OCI-LY1 (cell line): Measurements from ENCODE around the gene CARMIL1.

Experiments
- H2AFZ ChIP-seq: fragments of 200-600 bp; sonication (generic), shearing (Covaris generic); 2 replicates; pipeline ENCODE4 v1.6.0; 2014; ENCODE audit warnings: antibody characterized with exemption, mild to moderate bottlenecking, low read length
- H3F3A ChIP-seq: fragments of 200-600 bp; sonication (generic), shearing (Covaris generic); 2 replicates; pipeline ENCODE4 v1.6.0; 2014; ENCODE audit warnings: mild to moderate bottlenecking, antibody characterized with exemption, low read length, moderate library complexity; ENCODE audit not compliant: insufficient read depth
- H3K27ac ChIP-seq: fragments of 200-600 bp; sonication (generic); 2 replicates; pipeline ENCODE4 v1.5.1; 2014; ENCODE audit warnings: low read length, mixed run types, mild to moderate bottlenecking, low read depth; ENCODE audit not compliant: poor library complexity, severe bottlenecking
- H3K27me3 ChIP-seq: fragments of 200-600 bp; sonication (generic); 2 replicates; pipeline ENCODE4 v1.6.0; 2014; ENCODE audit warnings: antibody characterized with exemption, mild to moderate bottlenecking, low read length, moderate library complexity; ENCODE audit not compliant: insufficient read depth
- H3K36me3 ChIP-seq: fragments of 200-600 bp; sonication (generic); 2 replicates; pipeline ENCODE4 v1.6.1; 2014; ENCODE audit warnings: mild to moderate bottlenecking, antibody characterized with exemption, low read length, moderate library complexity, mixed read lengths; ENCODE audit not compliant: insufficient read depth
- H3K4me1 ChIP-seq: fragments of 200-600 bp; sonication (generic); 2 replicates; pipeline ENCODE4 v1.5.1; 2014; ENCODE audit warnings: mild to moderate bottlenecking, low read length, moderate library complexity; ENCODE audit not compliant: insufficient read depth, severe bottlenecking
- H3K4me2 ChIP-seq: fragments of 200-600 bp; sonication (generic), shearing (Covaris generic); 2 replicates; pipeline ENCODE4 v1.6.1; 2014; ENCODE audit warnings: low read length
- H3K4me3 ChIP-seq: fragments of 200-600 bp; sonication (generic); 2 replicates; pipeline ENCODE4 v1.5.1; 2014; ENCODE audit warnings: low read length, low read depth, mild to moderate bottlenecking, mixed read lengths; ENCODE audit not compliant: poor library complexity, severe bottlenecking
- H3K79me2 ChIP-seq: fragments of 200-600 bp; shearing (Covaris generic); 2 replicates; pipeline ENCODE4 v1.6.1; 2016; ENCODE audit warnings: mixed run types, low read length, mixed read lengths; ENCODE audit not compliant: insufficient read depth
- H3K9ac ChIP-seq: fragments of 200-600 bp; sonication (generic), shearing (Covaris generic); 2 replicates; pipeline ENCODE4 v1.6.1; 2014; ENCODE audit warnings: mild to moderate bottlenecking, low read length, mixed read lengths
- H3K9me2 ChIP-seq: fragments of 200-600 bp; sonication (generic), shearing (Covaris generic); 2 replicates; pipeline ENCODE4 v1.6.1; 2014; ENCODE audit warnings: low read depth, mild to moderate bottlenecking, low read length, mixed read lengths
- H3K9me3 ChIP-seq: fragments of 200-600 bp; shearing (Covaris generic); 2 replicates; pipeline ENCODE4 v1.6.1; 2014; ENCODE audit warnings: low read length, mixed read lengths
- H4K20me1 ChIP-seq: fragments of 200-600 bp; sonication (generic), shearing (Covaris generic); 2 replicates; pipeline ENCODE4 v1.6.0; 2016; ENCODE audit warnings: mild to moderate bottlenecking, low read length; ENCODE audit not compliant: insufficient read depth
- EZH2 ChIP-seq: fragments of 200-600 bp; sonication (generic), shearing (Covaris generic); IDR thresholded peaks from 2 replicates; pipeline ENCODE4 v1.8.0; 2017; ENCODE audit warnings: borderline replicate concordance, mixed run types, mild to moderate bottlenecking, antibody characterized with exemption, low read length, moderate library complexity, mixed read lengths
- TF ChIP-seq, protein P1 (sequence below): fragments of 200-600 bp; sonication (generic), shearing (Covaris generic); IDR thresholded peaks from 2 replicates; pipeline ENCODE4 v1.5.1; 2017; ENCODE audit warnings: mild to moderate bottlenecking, antibody characterized with exemption, low read length, moderate library complexity, mixed read lengths

Gene CARMIL1

DNA sequence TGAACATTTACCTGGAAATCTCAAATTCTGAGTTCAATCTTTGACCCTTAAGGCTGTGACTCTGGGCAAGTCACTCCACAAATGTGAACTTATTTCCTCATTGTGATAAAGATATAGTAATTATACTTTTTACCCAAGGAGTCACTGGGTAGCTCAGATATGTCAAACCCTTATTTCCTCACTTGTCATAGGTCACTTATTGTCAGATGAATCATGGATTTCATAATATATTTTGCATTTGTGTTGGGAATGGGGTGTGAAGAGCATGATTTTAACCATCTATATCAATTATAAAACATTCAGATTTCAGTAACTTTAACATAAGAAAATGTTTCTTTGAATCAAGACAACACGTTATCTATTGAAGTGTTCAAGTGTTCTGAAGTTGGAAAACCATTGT is 3.7 kb upstream of the CARMIL1 start:
- TF ChIP-seq, protein P1, sequence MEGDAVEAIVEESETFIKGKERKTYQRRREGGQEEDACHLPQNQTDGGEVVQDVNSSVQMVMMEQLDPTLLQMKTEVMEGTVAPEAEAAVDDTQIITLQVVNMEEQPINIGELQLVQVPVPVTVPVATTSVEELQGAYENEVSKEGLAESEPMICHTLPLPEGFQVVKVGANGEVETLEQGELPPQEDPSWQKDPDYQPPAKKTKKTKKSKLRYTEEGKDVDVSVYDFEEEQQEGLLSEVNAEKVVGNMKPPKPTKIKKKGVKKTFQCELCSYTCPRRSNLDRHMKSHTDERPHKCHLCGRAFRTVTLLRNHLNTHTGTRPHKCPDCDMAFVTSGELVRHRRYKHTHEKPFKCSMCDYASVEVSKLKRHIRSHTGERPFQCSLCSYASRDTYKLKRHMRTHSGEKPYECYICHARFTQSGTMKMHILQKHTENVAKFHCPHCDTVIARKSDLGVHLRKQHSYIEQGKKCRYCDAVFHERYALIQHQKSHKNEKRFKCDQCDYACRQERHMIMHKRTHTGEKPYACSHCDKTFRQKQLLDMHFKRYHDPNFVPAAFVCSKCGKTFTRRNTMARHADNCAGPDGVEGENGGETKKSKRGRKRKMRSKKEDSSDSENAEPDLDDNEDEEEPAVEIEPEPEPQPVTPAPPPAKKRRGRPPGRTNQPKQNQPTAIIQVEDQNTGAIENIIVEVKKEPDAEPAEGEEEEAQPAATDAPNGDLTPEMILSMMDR = no peak
- TF ChIP-seq EZH2 = no peak
- no peaks in the 10 kb centered on the region for H3K36me3 ChIP-seq
- H4K20me1 ChIP-seq = no peaks in the 10 kb centered on the region
- H3K4me2 ChIP-seq = no peak overlapping the region
- H3K9me2 ChIP-seq = no peaks in the 10 kb centered on the region
- no peaks in the 10 kb centered on the region for H3K27me3 ChIP-seq
- no peak overlapping the region for H3K4me3 ChIP-seq
- no peaks in the 10 kb centered on the region for H3F3A ChIP-seq
- peaks cover 23% of the 10 kb centered on the region for H3K4me1 ChIP-seq
- H3K79me2 ChIP-seq = peaks cover 6% of the 10 kb centered on the region; the same call in 1 of the 2 replicates
- H2AFZ ChIP-seq = no peak overlapping the region
- H3K27ac ChIP-seq = no peak overlapping the region
- no peaks in the 10 kb centered on the region for H3K9me3 ChIP-seq
- H3K9ac ChIP-seq = no peak overlapping the region

DNA sequence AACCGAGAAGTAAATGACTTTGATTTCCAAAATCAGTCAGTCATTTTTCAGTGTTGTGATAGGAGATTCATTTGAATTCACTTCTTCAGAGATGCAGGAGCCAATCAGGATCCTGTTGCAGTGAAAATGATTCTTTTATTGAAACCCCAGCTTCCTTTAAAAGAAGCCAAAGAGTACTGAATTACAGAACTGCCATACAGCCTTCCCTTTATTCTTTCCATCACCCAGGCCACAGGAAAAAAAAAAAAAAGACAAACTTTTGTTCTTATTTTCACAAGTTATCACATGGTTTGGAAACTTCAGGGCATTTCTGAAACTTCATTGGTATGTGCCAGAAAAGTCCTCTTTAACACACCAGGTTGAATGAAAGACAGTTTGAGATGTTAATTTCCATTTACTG is 1.8 kb upstream of the CARMIL1 start:
- H3K4me2 ChIP-seq = no peak overlapping the region
- no peaks in the 10 kb centered on the region for H3K27me3 ChIP-seq
- H3K27ac ChIP-seq = no peak overlapping the region
- H3K4me3 ChIP-seq = no peak overlapping the region
- no peak overlapping the region for H2AFZ ChIP-seq
- H3K9me2 ChIP-seq = no peaks in the 10 kb centered on the region
- no peaks in the 10 kb centered on the region for H4K20me1 ChIP-seq
- peaks cover 34% of the 10 kb centered on the region for H3K4me1 ChIP-seq
- no peaks in the 10 kb centered on the region for H3K9me3 ChIP-seq
- peaks cover 18% of the 10 kb centered on the region for H3K79me2 ChIP-seq
- H3F3A ChIP-seq = no peaks in the 10 kb centered on the region
- H3K9ac ChIP-seq = no peak overlapping the region
- 0 out of 2 replicates have a peak, but pooled peaks cover 10% of the 10 kb centered on the region for H3K36me3 ChIP-seq
- TF ChIP-seq EZH2 = no peak
- TF ChIP-seq, protein P1 = no peak

DNA sequence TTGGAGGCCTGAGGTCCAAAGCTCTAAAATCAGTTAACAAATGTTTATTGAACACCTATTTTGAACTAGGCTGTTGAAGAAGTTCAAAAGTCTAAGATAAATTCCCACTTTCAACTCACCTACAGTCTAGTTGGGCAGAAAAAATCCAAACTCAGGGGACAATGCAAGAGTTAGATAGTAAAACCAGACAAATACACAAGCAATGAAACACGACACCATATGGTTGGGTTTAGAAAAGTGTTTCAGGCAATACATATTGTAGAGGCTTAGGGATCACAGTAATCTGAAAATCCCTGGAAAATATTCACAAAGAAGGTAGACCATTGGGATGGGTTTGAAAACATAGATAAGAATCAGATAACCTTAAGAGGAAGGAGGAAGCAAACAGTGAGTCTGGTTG is 1.3 kb upstream of the CARMIL1 start:
- H3K9me3 ChIP-seq = no peaks in the 10 kb centered on the region
- H3K4me3 ChIP-seq = no peak overlapping the region
- H4K20me1 ChIP-seq = no peaks in the 10 kb centered on the region
- peaks cover 22% of the 10 kb centered on the region for H3K79me2 ChIP-seq
- no peaks in the 10 kb centered on the region for H3K27me3 ChIP-seq
- H3K9me2 ChIP-seq = no peaks in the 10 kb centered on the region
- 0 out of 2 replicates have a peak, but pooled peaks cover 14% of the 10 kb centered on the region for H3K36me3 ChIP-seq
- peaks cover 34% of the 10 kb centered on the region for H3K4me1 ChIP-seq
- H3F3A ChIP-seq = no peaks in the 10 kb centered on the region
- no peak overlapping the region for H3K9ac ChIP-seq
- no peak overlapping the region for H3K27ac ChIP-seq
- no peak for TF ChIP-seq EZH2
- TF ChIP-seq, protein P1 = no peak
- no peak overlapping the region; the same call in 1 of the 2 replicates for H3K4me2 ChIP-seq
- no peak overlapping the region for H2AFZ ChIP-seq
